ENCODE measurements around the gene EMX1. TPM values are rescaled to one million over a fixed set of nuclear protein-coding genes. Genes with fewer than 3 reads are reported as not detected.

Gene EMX1
- total RNA-seq, 2 experiments from 2014 or later = not detected

DNA sequence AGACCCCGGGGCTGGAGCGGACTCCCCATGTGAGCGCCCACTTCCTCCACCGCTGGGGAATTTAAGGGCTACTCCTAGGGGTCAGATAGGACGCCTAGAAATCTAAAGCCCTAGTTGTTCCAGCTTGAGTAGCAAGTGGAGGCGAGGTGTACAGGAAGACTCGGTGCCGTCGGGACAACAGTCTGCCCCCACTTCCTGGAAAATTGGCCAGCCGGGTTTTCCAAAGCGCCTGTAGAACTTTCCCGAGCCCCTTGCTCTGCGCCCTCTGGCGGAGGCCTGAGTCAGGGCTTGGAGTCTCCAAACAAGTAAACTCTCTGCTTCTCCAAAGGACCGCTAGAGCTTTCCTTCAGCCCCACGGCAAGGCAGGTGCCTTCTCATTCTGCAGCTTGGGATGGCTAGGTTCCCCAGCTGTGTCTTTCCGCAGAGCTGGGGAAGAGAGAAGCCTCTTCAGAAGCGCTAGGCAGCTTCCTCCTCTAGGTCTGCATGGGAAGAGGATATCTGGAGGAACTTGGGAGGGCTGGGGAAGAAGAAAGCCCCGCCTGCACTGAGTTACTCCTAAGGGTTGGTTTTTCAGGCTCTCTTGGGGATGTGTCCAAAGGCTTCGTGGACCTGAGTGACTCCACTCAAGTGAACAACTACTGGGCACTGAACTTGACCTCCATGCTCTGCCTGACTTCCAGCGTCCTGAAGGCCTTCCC lies 29.4 kb upstream of the EMX1 start:
- CTCF ChIA-PET (ENCODE audit: unreplicated experiment) = no interaction called here
- intact Hi-C loops (cut with micrococcal nuclease; ENCODE audit: unreplicated experiment) = no loop called here

DNA sequence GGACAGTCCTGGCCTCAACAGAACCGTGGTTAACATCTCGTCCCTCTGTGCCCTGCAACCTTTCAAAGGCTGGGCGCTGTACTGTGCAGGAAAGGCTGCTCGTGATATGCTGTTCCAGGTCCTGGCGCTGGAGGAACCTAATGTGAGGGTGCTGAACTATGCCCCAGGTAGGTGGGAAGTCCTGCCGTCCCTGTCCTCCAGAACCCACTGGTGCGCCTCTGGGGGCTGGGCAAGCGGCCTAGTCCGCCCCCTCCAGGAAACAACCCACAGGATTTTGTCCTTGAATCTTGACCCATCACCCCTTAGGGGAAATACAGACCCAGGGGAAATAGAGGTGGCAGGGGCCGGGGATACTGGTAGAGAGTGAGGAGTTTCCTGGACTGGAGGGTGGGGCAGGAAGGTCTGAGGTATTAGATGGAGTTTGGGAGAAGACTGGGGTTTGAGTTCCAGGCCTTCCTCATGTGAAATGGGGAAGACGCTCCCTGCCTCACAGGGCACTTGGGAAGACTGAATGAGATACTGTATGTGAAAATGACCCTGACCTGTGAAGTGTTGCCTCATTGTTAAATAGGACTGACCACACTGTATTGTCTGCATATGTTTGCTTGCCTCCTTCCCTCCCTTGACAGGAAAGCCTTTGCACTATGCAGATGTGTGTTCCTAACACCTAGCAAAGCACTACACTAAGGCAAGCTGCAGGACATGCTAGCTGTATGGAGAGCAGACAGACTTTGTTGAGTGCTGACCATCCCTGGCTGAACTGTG lies 28.7 kb upstream of the EMX1 start:
- Histone ChIP-seq H3K4me3 (ENCODE audit: low read depth, low read length, poor library complexity, severe bottlenecking) (no peak overlapping the region), H3K79me2 (ENCODE audit: insufficient read depth, low read depth, low read length) (no peaks in the 10 kb centered on the region), H3K36me3 (ENCODE audit: insufficient read depth, low read length) (no peaks in the 10 kb centered on the region), H4K20me1 (ENCODE audit: insufficient read depth, low read length) (no peaks in the 10 kb centered on the region), H3K9me3 (ENCODE audit: low read length) (no peaks in the 10 kb centered on the region), H3K27ac (ENCODE audit: low read depth, low read length, poor library complexity, severe bottlenecking) (no peak overlapping the region), H3K4me1 (ENCODE audit: insufficient read depth, low read length, poor library complexity, severe bottlenecking) (no peaks in the 10 kb centered on the region), H2AFZ (ENCODE audit: low read length) (no peak overlapping the region), H3K9me2 (ENCODE audit: insufficient read depth, low read length) (no peaks in the 10 kb centered on the region), H3K4me2 (ENCODE audit: low read length) (no peak overlapping the region)
- DNase-seq (ENCODE audit: low spot score) = no peak
- intact Hi-C loops (cut with micrococcal nuclease; ENCODE audit: unreplicated experiment) = no loop called here
- POLR2A ChIA-PET = no interaction called here
- CTCF ChIA-PET (ENCODE audit: unreplicated experiment) = no interaction called here
- no peak for TF ChIP-seq EZH2phosphoT487 (IDR thresholded peaks at IDR 0.05; ENCODE audit: borderline replicate concordance, low read depth, low read length)
- no peak for TF ChIP-seq CTCF (conservative IDR thresholded peaks at IDR 0.05; ENCODE audit: low read length)
- no TSS peak for BruUV-seq (replicated peaks)

More for the DNA sequence above, 29.4 kb upstream of the EMX1 start:
- DNase-seq (ENCODE audit: low spot score) = peak; percentile 33
- H3K9me3 ChIP-seq (ENCODE audit: low read length) = no peaks in the 10 kb centered on the region
- POLR2A ChIA-PET = no interaction called here
- no peaks in the 10 kb centered on the region for H4K20me1 ChIP-seq (ENCODE audit: insufficient read depth, low read length)
- H3K27ac ChIP-seq (ENCODE audit: low read depth, low read length, poor library complexity, severe bottlenecking) = no peak overlapping the region
- H3K4me3 ChIP-seq (ENCODE audit: low read depth, low read length, poor library complexity, severe bottlenecking) = no peak overlapping the region
- no peaks in the 10 kb centered on the region for H3K36me3 ChIP-seq (ENCODE audit: insufficient read depth, low read length)
- no peaks in the 10 kb centered on the region for H3K4me1 ChIP-seq (ENCODE audit: insufficient read depth, low read length, poor library complexity, severe bottlenecking)
- no peak overlapping the region for H2AFZ ChIP-seq (ENCODE audit: low read length)
- no peaks in the 10 kb centered on the region for H3K9me2 ChIP-seq (ENCODE audit: insufficient read depth, low read length)
- BruUV-seq (replicated peaks) = no TSS peak
- no peaks in the 10 kb centered on the region for H3K79me2 ChIP-seq (ENCODE audit: insufficient read depth, low read depth, low read length)
- no peak for TF ChIP-seq EZH2phosphoT487 (IDR thresholded peaks at IDR 0.05; ENCODE audit: borderline replicate concordance, low read depth, low read length)
- TF ChIP-seq CTCF (conservative IDR thresholded peaks at IDR 0.05; ENCODE audit: low read length) = peak; percentile 79
- H3K4me2 ChIP-seq (ENCODE audit: low read length) = peak overlapping the region; percentile 26

DNA sequence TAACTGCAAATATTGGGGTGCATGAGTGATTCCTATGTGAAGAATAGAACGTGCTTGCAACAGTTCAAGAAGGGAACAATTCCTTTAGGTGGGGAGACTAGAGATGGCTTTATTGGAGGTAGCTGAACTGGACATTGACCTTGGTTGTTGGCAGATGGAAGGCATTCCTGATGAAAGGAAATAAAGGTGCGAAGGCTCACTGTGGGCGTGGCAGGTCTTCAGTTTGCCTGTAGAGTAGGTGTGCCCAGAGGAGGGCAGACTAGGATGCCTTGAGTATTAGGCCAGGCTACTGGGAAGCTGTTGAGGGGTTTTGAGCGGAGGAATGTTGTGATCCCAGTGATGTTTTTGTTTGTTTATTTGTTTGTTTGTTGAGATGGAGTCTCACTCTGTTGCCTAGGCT lies 27.3 kb upstream of the EMX1 start:
- intact Hi-C loops (cut with micrococcal nuclease; ENCODE audit: unreplicated experiment) = loop anchor here (5.0 kb wide), 1 partner anchor 272 kb away; no protein-coding TSS in a partner anchor
- Histone ChIP-seq H3K79me2 (ENCODE audit: insufficient read depth, low read depth, low read length) (no peaks in the 10 kb centered on the region), H3K27ac (ENCODE audit: low read depth, low read length, poor library complexity, severe bottlenecking) (no peak overlapping the region), H3K9me3 (ENCODE audit: low read length) (no peaks in the 10 kb centered on the region), H3K4me2 (ENCODE audit: low read length) (no peak overlapping the region), H3K4me1 (ENCODE audit: insufficient read depth, low read length, poor library complexity, severe bottlenecking) (no peaks in the 10 kb centered on the region), H3K36me3 (ENCODE audit: insufficient read depth, low read length) (no peaks in the 10 kb centered on the region), H3K9me2 (ENCODE audit: insufficient read depth, low read length) (no peaks in the 10 kb centered on the region), H3K4me3 (ENCODE audit: low read depth, low read length, poor library complexity, severe bottlenecking) (no peak overlapping the region), H4K20me1 (ENCODE audit: insufficient read depth, low read length) (no peaks in the 10 kb centered on the region), H2AFZ (ENCODE audit: low read length) (no peak overlapping the region)
- ChIA-PET POLR2A (no interaction called here), CTCF (ENCODE audit: unreplicated experiment) (no interaction called here)
- DNase-seq (ENCODE audit: low spot score) = no peak
- no TSS peak for BruUV-seq (replicated peaks)
- no peak for TF ChIP-seq CTCF (conservative IDR thresholded peaks at IDR 0.05; ENCODE audit: low read length)
- no peak for TF ChIP-seq EZH2phosphoT487 (IDR thresholded peaks at IDR 0.05; ENCODE audit: borderline replicate concordance, low read depth, low read length)
